Hematopoietic multipotent progenitor cell treated with erythropoietin and hydrocortisone succinate and interleukin-3 and kit ligand, for 6 days (in vitro differentiated cells): ENCODE data around the gene SKIC8.

Source experiments
- DNase-seq: peaks from one replicate; pipeline ENCODE4 v3.0.0-alpha.2; 2015

SKIC8 gene

GRCh38 chr15:78321786-78322185, 22.4 kb upstream of the SKIC8 start:
- DNase-seq: no peak

- DNase-seq: no peak
These were observed 21.7 kb upstream of the SKIC8 start for GRCh38 chr15:78321041-78321570.

DNA sequence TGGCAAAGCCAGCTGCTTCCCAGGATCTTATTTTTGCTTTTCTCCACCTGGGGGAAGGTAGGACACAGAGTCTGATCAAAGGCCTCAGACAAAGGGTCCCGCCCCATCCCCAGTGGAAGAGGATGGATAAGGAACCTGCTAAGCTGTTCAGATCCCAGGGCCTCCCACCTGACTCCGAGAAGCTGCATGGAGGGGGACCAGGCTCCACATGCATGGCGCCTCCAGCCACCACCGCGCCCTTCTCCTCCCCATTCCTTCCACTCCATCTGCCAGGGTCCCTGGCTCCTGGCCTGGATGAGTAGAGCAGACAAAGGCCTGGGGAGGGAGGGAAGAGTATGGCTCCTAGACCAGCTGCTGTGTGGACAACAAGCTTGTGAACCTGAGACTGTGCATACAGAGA, 20.8 kb upstream of the SKIC8 start:
- no peak for DNase-seq

DNA sequence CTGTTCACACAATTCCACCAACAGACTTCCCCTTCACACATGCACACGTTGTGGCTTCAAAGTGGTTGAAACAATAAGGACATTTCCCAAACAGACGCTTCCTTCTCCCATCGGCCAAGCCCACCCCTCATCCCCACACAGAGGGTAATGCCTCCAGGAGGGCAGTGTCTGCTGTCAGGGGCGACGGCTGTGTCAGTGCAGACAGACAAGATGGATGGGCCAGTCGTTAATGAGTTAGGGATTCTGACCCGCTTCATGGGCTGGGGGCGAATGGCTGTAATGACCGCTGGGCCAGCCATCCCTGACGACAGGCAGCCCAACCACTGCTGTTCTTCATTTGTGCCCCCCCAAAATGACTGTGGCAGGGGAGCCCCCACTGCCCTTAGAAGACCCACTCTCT, 20.2 kb upstream of the SKIC8 start:
- no peak for DNase-seq

- DNase-seq: peak; percentile 57
These were observed 17.9 kb upstream of the SKIC8 start for GRCh38 chr15:78317145-78317836.

GRCh38 chr15:78316283-78317083, 17.1 kb upstream of the SKIC8 start:
- DNase-seq: no peak

- DNase-seq: peak; percentile 67
These were observed 16.4 kb upstream of the SKIC8 start for GRCh38 chr15:78315686-78316282.

- DNase-seq: no peak
These were observed 14.8 kb upstream of the SKIC8 start for GRCh38 chr15:78314181-78314581.

DNA sequence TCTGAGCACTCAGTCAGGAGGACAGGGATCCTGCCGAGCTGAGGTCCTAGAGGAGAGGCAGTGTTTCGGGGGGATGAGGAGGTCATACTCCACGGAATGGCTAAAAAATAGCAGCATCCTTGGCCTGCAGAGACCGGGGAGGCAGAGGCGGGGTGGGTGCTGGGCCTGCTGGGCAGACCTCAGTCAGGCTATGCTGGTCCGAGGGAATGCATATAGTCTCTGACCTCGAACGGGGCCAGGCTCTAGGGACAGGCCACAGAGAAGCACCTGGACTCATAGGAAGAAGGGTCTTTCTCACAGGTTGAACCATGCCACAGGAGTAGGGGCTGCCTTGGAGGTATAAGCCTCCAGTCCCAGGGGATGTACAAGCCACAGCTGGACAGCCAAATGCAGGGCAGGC, 14.0 kb upstream of the SKIC8 start:
- no peak for DNase-seq

DNA sequence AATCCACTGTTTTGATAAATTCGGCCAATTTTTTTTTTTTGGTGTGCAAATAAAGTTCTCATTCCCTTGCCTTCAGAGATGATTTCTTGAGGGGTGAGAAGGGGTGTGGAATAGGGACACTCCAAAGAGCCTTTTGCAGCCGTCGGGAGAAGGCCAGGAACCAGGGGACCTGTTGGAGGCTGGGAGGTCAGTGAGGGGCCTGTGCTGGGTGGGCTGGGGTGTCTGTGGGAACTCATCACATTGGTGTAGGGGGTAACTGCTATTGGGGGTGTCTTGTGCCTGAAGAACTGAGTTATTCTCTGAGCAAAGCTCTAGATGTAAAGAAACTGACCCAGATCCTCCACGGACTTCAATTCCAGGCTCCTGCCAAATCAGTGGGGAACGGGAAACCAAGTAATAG, 13.5 kb upstream of the SKIC8 start:
- DNase-seq: no peak

DNA sequence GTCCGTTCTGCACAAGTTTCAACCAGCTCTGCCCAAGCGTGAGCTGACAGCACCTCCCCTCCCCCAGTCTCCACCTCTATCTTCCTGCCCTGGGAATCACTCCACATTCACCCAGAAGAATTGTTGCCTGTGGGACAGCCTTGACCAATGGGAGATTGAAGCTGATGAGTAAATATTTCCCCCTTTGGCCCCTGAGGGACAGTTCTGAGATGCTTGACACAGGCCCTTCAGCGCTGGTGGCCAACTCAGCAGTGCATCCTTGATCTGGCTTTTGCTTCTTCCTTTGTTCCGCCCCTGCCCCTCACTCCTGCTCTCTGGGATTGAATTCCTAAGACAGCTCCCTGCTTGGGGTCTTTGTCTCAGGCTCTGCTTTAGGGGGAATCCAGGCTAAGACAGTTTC, 13.1 kb upstream of the SKIC8 start:
- no peak for DNase-seq

GRCh38 chr15:78311292-78311691, 11.9 kb upstream of the SKIC8 start:
- DNase-seq: no peak

GRCh38 chr15:78308422-78309032, 9.1 kb upstream of the SKIC8 start:
- DNase-seq: peak; percentile 88

- peak; percentile 38 for DNase-seq
These were observed 8.6 kb upstream of the SKIC8 start for GRCh38 chr15:78307976-78308375.

DNA sequence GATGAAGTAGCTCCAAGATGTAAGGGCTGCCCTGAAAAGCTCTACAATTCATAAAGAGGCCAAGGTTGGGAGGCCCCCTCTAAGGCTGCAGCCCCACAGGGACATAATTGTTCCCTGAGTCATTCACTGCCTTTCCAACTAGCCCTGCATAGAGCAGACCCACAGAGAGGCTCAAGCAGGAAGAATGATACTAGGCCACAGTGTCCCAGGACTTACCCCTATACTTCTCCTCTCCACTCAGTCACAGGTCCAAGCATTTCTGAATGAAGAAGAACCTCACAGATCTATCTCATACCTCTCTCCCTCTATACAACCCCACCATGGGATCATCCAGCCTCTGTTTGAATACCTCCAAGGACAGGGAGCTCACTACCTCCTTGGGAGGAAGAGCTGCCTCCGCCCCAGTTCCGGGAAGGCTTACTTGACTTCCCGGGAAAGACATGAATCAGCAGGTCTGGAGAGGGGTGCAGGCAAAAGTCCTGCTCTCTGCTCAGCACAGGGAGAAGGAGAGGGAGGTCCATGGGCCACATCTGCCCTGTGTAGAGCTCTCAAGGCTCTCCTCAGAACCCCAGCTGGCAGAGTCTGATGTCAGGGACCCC, 6.9 kb upstream of the SKIC8 start:
- no peak for DNase-seq

DNA sequence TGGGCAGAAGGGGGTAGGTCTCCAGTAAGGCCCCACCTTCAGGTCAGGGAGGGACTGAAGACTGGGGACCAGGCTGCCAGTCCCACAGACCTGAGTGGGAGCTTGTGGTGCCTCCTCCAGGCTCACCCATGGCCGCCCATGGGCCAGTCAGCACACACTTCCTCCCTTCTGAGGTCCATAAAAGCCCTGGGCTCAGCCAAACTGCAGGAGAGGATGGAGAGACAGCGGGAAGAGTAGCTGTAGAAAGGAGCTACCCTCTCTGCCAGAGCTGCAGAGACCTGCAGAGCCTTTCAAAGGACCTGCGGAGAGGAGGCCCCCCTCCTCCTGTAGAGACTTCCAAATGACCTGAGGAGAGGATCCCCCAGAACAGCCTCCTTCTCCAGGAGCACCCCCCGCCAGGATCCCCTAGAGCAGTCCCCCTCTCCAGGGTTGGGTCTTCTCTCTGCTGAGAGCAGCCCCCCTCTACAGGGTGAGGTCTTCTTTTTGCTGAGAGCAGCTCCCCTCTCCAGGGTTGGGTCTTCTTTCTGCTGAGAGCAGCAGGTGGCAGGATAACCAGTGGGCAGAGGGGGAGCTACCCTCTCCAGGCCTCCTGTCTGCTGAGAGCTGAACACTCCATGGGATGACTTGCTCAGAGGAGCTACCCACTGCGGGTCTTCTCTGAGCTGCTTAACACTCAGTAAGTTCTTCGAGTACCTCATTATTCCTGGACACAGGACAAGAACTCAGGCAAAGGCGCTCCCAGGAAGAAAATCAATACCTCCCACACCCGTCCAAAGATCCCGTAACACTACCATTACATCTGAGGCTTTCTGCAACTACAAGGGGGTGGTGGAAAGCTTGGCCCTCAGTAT, 5.0 kb upstream of the SKIC8 start:
- no peak for DNase-seq

- peak; percentile 51 for DNase-seq
These were observed 3.3 kb upstream of the SKIC8 start for GRCh38 chr15:78302579-78303312.

DNA sequence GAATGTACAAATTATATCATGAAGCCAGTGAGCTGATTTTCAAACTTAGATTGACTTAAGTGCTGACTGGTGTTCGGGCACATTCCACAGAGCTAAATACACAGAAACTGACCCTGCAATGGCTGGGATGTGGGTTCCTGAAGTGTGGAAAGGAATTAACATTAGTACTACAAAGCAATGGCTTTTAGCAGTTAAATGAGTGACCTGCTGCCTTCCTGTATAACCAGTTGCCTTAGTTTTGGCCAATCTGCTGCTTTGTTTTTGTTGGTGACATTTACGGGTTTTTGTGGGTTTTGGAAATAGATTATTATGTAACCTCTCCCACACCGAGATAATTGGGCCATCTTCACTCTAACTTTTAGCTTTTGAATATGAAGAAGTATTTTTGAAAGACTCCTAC, 2.4 kb upstream of the SKIC8 start:
- peak; percentile 70 for DNase-seq

GRCh38 chr15:78301326-78301725, 1.9 kb upstream of the SKIC8 start:
- peak; percentile 34 for DNase-seq

DNA sequence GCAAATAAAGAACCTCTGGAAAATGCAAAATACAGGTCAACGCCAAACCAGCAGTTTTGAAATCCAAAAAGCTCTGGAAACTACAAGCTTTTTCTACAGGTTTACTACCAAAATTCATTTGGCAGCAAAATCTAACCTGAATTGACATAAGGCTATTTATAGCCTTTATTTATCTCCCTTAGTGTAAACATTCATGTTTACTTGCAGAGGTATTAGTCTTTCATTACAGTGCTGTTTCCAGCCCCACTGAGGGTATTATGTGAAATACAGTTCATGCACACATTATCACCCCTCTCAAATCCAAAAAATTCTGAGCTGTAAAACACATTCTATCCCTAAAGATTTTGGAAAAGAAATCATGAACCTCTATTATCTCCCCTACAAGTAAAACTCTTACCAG, 7.2 kb downstream of the SKIC8 start:
- DNase-seq: no peak

GRCh38 chr15:78291698-78292097, 7.7 kb downstream of the SKIC8 start:
- DNase-seq: no peak
